Measurements from ENCODE around the gene USP40.

GRCh38 chr2:233453916-233454315 is 112.7 kb downstream of the USP40 start:
- no peak for TF ChIP-seq CBX2 (IDR thresholded peaks at IDR 0.05; ENCODE audit: borderline replicate concordance, low read depth)
- no peak for TF ChIP-seq PHF8 (IDR thresholded peaks at IDR 0.05; ENCODE audit: borderline replicate concordance, low read depth)
- TF ChIP-seq CEBPB (IDR thresholded peaks at IDR 0.05), result no peak
- no peak for TF ChIP-seq CTCF (IDR thresholded peaks at IDR 0.05)
- no peak for TF ChIP-seq RAD21 (conservative IDR thresholded peaks at IDR 0.05 in 1 of 2, IDR thresholded peaks at IDR 0.05 in 1 of 2)
- no peak for TF ChIP-seq CHD2 (IDR thresholded peaks at IDR 0.05; ENCODE audit: low read length, partially characterized antibody)
